Measurements from ENCODE around the gene FBXL4.

FBXL4 gene

DNA sequence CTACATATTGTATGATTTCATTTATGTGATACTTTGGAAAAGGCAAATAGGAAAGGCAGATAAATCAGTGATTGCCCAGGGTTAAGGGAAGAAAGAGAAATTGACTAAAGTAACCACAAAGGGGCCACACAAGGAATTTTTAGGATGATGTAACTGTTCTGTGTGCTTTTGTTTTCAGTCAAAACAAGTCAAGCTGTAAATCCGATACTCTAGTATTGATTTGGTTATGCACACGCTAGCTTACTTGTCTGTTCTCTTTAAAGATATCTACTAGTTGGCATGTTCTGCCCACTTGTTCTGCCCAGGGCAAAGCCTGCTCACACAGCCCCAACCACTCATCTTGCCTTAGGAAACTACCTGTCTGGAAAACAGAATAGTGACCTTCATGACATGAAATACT is 6.4 kb downstream of the FBXL4 start:
- no peaks in the 10 kb centered on the region for H3K36me3 ChIP-seq (replicated peaks)
- H3K27ac ChIP-seq = no peak overlapping the region
- H3K27me3 ChIP-seq (replicated peaks) = no peaks in the 10 kb centered on the region
- H3K4me3 ChIP-seq (ENCODE audit: low read depth, low read length) = no peak overlapping the region
- TF ChIP-seq, protein P1, sequence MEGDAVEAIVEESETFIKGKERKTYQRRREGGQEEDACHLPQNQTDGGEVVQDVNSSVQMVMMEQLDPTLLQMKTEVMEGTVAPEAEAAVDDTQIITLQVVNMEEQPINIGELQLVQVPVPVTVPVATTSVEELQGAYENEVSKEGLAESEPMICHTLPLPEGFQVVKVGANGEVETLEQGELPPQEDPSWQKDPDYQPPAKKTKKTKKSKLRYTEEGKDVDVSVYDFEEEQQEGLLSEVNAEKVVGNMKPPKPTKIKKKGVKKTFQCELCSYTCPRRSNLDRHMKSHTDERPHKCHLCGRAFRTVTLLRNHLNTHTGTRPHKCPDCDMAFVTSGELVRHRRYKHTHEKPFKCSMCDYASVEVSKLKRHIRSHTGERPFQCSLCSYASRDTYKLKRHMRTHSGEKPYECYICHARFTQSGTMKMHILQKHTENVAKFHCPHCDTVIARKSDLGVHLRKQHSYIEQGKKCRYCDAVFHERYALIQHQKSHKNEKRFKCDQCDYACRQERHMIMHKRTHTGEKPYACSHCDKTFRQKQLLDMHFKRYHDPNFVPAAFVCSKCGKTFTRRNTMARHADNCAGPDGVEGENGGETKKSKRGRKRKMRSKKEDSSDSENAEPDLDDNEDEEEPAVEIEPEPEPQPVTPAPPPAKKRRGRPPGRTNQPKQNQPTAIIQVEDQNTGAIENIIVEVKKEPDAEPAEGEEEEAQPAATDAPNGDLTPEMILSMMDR (IDR thresholded peaks at IDR 0.05; ENCODE audit: low read depth, low read length, missing control alignments) = no peak
- DNase-seq = no peak
- in situ Hi-C loops (cut with HindIII; ENCODE audit: low pct_ligation_motif_present, low sequenced_read_pairs) = no loop called here

DNA sequence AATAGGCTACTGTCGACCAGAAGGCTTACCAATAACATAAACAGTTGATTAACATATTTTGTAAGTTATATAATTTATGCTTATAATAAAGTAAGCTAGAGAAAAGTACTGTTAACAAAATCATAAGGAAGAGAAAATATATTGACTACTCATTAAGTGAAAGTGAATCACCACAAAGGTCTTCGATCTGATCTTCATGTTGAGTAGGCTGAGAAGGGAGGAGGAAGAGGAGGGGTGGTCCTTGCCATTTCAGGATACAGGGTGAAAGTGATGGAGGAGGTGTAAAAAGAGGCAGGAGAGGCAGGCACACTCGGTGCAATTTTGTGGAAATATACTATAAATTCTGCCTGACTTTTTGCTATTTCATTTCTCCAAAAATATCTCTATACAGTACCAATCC is 10.4 kb downstream of the FBXL4 start:
- Histone ChIP-seq H3K27me3 (replicated peaks) (no peaks in the 10 kb centered on the region), H3K27ac (no peak overlapping the region), H3K36me3 (replicated peaks) (no peaks in the 10 kb centered on the region), H3K4me3 (ENCODE audit: low read depth, low read length) (no peak overlapping the region)
- in situ Hi-C loops (cut with HindIII; ENCODE audit: low pct_ligation_motif_present, low sequenced_read_pairs) = no loop called here
- TF ChIP-seq, protein P1 (IDR thresholded peaks at IDR 0.05; ENCODE audit: low read depth, low read length, missing control alignments) = no peak
- no peak for DNase-seq

DNA sequence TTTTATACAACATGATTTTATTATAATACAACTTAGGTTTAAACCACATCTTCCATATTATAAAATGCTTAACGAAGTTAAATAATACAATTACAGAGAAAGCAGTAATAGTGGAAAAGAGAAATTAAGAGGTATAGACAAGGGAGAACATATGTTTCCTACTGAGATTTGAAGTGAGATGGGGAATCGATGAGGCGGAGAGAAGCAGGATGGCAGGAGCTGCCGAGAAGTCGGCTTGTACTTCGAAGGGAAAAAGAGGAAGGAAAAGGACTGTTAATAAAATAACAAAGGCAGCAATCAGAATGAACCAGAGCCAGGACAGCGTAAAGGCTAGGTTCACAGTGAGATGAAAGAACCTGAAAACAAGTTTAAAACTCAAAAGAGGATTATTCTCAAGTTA is 15.4 kb downstream of the FBXL4 start:
- Histone ChIP-seq H3K36me3 (replicated peaks) (no peaks in the 10 kb centered on the region), H3K4me3 (ENCODE audit: low read depth, low read length) (no peak overlapping the region), H3K27ac (no peak overlapping the region), H3K27me3 (replicated peaks) (no peaks in the 10 kb centered on the region)
- in situ Hi-C loops (cut with HindIII; ENCODE audit: low pct_ligation_motif_present, low sequenced_read_pairs) = no loop called here
- TF ChIP-seq, protein P1 (IDR thresholded peaks at IDR 0.05; ENCODE audit: low read depth, low read length, missing control alignments) = no peak
- no peak for DNase-seq

DNA sequence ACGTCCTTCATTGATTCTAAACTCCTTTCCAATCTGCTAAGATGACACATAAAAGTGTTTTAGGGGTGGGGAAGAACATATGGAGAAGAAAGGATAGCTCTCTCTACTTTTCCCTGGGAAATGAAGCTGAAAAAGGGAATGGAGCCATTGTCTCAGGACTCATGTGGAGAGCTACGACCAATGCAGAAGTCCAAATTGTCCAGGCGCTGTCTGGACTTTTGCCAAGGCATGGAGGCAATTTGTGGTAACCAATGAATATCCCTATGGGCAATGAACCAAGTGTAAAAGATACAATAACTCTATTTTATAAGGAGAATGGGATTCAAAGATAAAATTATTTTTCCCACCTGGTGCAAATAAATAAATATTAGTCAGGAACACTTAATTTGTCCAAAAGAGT is 16.1 kb downstream of the FBXL4 start:
- Histone ChIP-seq H3K27me3 (replicated peaks) (no peaks in the 10 kb centered on the region), H3K4me3 (ENCODE audit: low read depth, low read length) (no peak overlapping the region), H3K36me3 (replicated peaks) (no peaks in the 10 kb centered on the region), H3K27ac (no peak overlapping the region)
- TF ChIP-seq, protein P1 (IDR thresholded peaks at IDR 0.05; ENCODE audit: low read depth, low read length, missing control alignments) = no peak
- DNase-seq = no peak
- in situ Hi-C loops (cut with HindIII; ENCODE audit: low pct_ligation_motif_present, low sequenced_read_pairs) = no loop called here

GRCh38 chr6:98929498-98930060 is 18.2 kb downstream of the FBXL4 start:
- Histone ChIP-seq H3K27me3 (replicated peaks) (no peaks in the 10 kb centered on the region), H3K27ac (no peak overlapping the region), H3K36me3 (replicated peaks) (no peaks in the 10 kb centered on the region), H3K4me3 (ENCODE audit: low read depth, low read length) (no peak overlapping the region)
- in situ Hi-C loops (cut with HindIII; ENCODE audit: low pct_ligation_motif_present, low sequenced_read_pairs) = no loop called here
- TF ChIP-seq, protein P1 (IDR thresholded peaks at IDR 0.05; ENCODE audit: low read depth, low read length, missing control alignments) = no peak
- no peak for DNase-seq

- no peak overlapping the region for H3K27ac ChIP-seq
These were observed 19.1 kb downstream of the FBXL4 start for GRCh38 chr6:98928688-98929087.

More at GRCh38 chr6:98928688-98929087, 19.1 kb downstream of the FBXL4 start:
- Histone ChIP-seq H3K4me3 (ENCODE audit: low read depth, low read length) (no peak overlapping the region), H3K27me3 (replicated peaks) (no peaks in the 10 kb centered on the region), H3K36me3 (replicated peaks) (no peaks in the 10 kb centered on the region)
- in situ Hi-C loops (cut with HindIII; ENCODE audit: low pct_ligation_motif_present, low sequenced_read_pairs) = no loop called here
- DNase-seq = no peak
- TF ChIP-seq, protein P1 (IDR thresholded peaks at IDR 0.05; ENCODE audit: low read depth, low read length, missing control alignments) = no peak

Measured in brain microvascular endothelial cell (primary cell).